Activated CD4-positive, CD25-positive, alpha-beta regulatory T cell treated with anti-CD3 and anti-CD28 coated beads, Interleukin-2, amount 50 U/mL, for 16 hours (primary cell): ENCODE measurements around the gene LRRC49.
"Not testable (repeated sequence)": the region's sequence is repeated elsewhere in the genome, so short reads cannot be mapped to it uniquely, and the experiment has no call there.

Experiments
- DNase-seq: peaks from one replicate; pipeline ENCODE4 v3.0.0-alpha.2; 2020; ENCODE audit warnings: low read depth, low spot score

Gene LRRC49

GRCh38 chr15:70867911-70868467 is 24.6 kb upstream of the LRRC49 start:
- no peak for DNase-seq

GRCh38 chr15:70869346-70869745 is 23.3 kb upstream of the LRRC49 start:
- DNase-seq = no peak

- DNase-seq = no peak
Observed at GRCh38 chr15:70870051-70870450, 22.6 kb upstream of the LRRC49 start.

- DNase-seq = not testable (repeated sequence)
Observed at GRCh38 chr15:70871490-70871889, 21.1 kb upstream of the LRRC49 start.

GRCh38 chr15:70873232-70874054 is 19.2 kb upstream of the LRRC49 start:
- DNase-seq = no peak

- DNase-seq = no peak
Observed at GRCh38 chr15:70875001-70875782, 17.4 kb upstream of the LRRC49 start.

GRCh38 chr15:70876011-70876410 is 16.6 kb upstream of the LRRC49 start:
- DNase-seq = no peak

GRCh38 chr15:70876683-70877082 is 15.9 kb upstream of the LRRC49 start:
- no peak for DNase-seq

- DNase-seq = no peak
Observed at GRCh38 chr15:70879401-70879800, 13.2 kb upstream of the LRRC49 start.

- no peak for DNase-seq
Observed at GRCh38 chr15:70880781-70881180, 11.8 kb upstream of the LRRC49 start.

GRCh38 chr15:70882361-70882760 is 10.3 kb upstream of the LRRC49 start:
- no peak for DNase-seq

- no peak for DNase-seq
Observed at GRCh38 chr15:70892912-70893560, 410 bp downstream of the LRRC49 start.

GRCh38 chr15:70902107-70902506 is 9.5 kb downstream of the LRRC49 start:
- DNase-seq = no peak

GRCh38 chr15:70906842-70907241 is 14.2 kb downstream of the LRRC49 start:
- no peak for DNase-seq

- no peak for DNase-seq
Observed at GRCh38 chr15:70907784-70908471, 15.3 kb downstream of the LRRC49 start.

- DNase-seq = no peak
Observed at GRCh38 chr15:70910958-70911357, 18.3 kb downstream of the LRRC49 start.

GRCh38 chr15:70912187-70912586 is 19.6 kb downstream of the LRRC49 start:
- no peak for DNase-seq

- DNase-seq = no peak
Observed at GRCh38 chr15:70916531-70916930, 23.9 kb downstream of the LRRC49 start.

GRCh38 chr15:70917955-70918354 is 25.3 kb downstream of the LRRC49 start:
- DNase-seq = no peak

GRCh38 chr15:70920981-70921696 is 28.5 kb downstream of the LRRC49 start:
- no peak for DNase-seq

GRCh38 chr15:70922119-70922518 is 29.5 kb downstream of the LRRC49 start:
- no peak for DNase-seq
